ENCODE data around the gene CADPS.

- TF ChIP-seq CTCF (IDR thresholded peaks at IDR 0.05) (no peak), POLR2A (IDR thresholded peaks at IDR 0.05) (no peak)
Observed at GRCh38 chr3:62482961-62483360, 392.3 kb downstream of the CADPS start.
